Hindlimb muscle (tissue), 1 donor: ENCODE measurements around the gene DGKB. TPM values are rescaled to one million over a fixed set of nuclear protein-coding genes. Genes with fewer than 3 reads are reported as not detected.
A peak's percentile ranks its signal among the peaks of the same experiment; 100 is the strongest.

Source experiments
- DNase-seq: peaks from one replicate; pipeline ENCODE4 v3.0.0-alpha.2; 2013
- polyA plus RNA-seq: library from polyadenylated mRNA; unstranded; fragments of 120-200 nt; gene quantifications from one replicate; pipeline ENCODE4 v1.2.1, GENCODE V29; 2013; ENCODE audit not compliant: insufficient read length

Gene DGKB
- polyA plus RNA-seq, result 0.35 TPM

DNA sequence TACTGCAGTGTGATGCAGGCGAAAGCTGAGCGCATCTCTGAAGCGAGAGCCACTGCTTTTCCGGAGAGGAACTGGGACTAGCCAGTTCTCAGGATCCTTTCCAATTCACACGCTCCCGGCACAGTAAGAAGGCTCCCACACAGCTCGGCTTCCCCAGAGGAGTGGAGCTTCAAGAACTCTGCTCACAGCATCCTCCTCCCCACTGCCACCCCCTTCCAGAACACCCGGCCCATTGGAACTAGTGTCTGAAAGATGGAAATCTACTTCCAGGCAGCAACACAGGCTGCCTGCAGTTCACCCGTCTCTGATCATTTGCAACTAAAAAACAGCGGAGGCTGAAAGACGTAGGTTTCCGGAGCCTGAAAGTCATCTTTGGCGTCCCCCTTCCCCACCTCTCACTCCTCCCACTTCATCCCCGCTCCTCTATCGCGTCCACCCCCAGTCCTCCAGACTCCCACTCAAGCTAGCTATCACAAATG is at the start of gene DGKB:
Gene DGKB, minus strand, starts transcription at position 163 of the 479 bp plus-strand sequence.
- DNase-seq, result peak; percentile 52

DNA sequence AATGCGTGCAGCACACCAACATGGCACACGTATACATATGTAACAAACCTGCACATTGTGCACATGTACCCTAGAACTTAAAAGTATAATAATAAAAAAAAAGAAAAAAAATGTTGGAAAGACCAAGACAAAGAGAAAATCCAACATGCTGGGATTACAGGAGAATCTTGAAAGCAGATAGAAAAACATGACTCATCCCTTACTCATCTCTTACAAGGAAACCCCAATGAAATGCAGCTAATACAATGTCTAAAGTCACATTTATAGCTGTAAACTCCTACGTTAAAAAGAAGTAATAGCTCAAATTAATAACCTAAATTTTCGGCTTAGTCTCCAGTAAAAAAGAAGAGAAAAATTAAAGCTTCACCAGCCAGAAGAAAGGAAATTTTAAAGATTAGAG is 47.5 kb upstream of the DGKB start:
- DNase-seq, result no peak

DNA sequence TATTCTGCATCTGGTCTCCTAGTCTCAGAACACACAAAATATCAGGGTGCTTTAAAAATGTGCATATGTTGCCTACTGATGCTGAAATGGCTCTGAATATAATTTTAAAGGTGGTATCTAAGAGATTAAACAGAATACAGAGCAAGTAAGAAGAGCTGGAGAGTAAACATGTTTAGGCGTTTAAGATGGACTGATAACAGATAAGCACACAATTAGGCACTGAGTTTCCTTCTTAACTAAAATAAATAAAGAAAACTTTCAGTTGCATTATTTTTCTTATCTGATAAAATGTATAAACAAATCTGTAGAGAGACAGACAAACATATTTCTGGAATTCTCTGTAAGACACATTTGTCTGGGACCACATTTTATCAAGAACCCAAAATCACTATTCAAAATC is 35.6 kb upstream of the DGKB start:
- DNase-seq, result no peak

DNA sequence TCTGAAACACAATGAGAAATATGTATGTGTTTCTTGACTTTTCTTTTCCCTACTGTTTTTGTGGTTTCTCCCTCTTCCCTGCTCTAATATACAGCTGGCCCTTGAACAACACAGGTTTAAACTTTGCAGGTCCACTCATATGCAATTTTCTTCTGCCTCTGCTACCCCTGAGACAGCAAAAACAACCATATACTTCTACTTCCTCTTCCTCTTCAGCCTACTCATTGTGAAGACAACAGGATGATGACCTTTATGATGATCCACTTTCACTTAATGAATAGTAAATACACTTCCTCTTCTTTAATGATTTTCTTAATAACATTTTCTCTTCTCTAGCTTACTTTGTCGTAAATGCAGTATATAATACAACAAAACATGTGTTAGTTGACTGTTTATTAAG is 35.0 kb upstream of the DGKB start:
- DNase-seq, result no peak

DNA sequence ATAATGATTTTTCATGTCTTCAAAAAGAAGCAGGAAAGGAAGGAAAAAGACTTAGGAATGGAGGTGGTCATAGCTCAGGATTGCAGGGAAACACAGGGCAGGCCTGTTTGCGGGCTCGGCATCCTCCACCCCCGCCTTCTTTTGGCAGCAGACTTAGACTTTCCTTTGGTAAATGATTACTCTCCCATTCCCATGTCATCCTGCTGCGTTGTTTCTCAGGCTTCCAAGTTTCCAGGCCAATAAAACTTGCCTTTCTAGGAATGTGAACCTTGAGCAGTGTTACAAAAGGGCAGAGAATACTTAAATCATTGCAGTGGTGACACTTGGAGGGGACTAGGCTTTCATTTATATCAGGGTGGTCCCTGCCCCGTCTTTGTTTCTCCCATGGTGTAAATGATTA is 34.0 kb upstream of the DGKB start:
- peak; percentile 50 for DNase-seq

DNA sequence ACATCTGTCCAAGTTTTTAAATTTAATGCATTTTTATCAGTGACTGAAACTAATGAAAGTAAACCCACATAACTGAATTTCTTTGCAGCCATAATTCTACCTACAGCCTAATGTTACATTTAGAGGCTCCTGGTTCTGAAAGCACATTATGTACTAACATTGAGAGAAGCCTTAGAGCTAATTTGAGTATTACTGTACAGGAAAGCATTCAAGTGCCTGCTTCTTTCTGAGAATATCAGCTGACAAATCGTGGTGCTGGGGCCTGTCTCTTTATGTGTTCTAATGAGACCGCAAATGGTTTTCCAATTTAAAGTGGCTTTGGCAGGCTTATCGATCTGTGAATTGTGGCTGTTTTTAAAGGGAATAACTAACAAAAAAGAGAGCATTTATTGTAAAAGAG is 32.3 kb upstream of the DGKB start:
- DNase-seq, result no peak

DNA sequence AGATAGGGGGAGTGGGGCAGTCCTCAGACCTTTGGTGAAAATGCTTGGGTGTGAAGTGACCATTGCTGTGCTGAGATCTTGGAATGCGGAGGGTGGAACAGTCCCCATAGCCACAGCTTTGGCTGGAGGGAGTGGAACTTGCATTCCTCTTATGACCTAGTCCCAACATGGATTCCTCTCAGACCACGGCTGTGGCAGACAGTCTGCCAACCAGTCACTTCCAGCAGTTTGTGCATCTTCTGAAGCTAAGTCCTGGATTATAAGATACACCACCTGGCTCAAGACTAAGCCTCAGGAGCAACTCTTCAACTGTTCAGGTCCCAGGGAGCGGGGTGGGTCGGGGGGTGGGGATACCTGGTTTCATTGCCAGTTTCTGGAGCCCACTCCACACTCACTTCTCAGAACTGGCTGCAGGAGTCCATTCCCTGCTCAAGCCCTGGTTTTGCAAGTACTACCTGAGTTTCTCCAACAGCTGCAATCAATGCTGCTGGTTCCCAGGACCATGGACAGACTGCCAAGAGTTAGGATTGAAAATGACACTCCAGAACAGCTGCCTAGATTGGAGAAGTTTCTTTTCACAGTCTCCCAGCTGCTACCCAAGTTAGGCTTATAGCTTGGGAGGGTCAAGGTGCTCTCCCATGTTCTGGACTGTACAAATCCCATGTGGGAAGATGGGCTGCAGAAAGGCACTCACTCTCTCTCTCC is 29.1 kb upstream of the DGKB start:
- no peak for DNase-seq

DNA sequence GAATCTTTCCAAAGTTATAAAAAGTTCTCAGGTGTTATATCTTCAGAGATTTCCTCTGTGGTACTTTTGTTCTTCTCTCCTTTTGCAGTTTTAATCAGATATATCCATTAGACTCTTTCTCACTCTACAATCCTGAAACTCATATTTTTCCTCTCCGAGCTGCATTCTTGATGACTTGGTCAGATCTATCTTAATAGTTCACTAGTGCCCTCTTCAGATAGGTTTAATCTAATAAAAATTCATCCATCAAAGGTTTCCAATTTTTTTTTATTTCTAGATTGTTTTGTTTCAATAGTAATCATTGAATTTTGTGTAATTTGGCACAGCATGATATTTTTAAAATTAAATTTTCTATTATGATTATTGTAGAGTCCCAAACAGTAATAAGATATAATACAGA is 21.8 kb upstream of the DGKB start:
- no peak for DNase-seq

DNA sequence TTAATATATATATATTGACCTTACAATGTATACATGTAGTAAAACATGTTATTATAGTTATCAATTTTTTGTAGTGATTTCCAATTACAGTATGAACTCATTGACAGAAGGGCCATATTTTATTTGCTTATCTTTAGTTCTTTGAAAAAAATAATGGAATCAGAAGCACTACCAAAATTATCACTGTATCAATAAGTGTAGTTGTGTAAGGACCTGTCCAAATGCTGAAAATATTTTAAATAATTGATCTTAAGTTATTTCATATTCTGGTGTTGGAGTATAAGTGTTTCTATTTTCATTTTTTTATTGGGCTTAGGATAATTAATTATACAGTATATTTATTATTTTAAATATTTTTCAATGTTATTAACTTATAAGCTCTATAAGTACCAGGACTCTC is 8.5 kb upstream of the DGKB start:
- no peak for DNase-seq

DNA sequence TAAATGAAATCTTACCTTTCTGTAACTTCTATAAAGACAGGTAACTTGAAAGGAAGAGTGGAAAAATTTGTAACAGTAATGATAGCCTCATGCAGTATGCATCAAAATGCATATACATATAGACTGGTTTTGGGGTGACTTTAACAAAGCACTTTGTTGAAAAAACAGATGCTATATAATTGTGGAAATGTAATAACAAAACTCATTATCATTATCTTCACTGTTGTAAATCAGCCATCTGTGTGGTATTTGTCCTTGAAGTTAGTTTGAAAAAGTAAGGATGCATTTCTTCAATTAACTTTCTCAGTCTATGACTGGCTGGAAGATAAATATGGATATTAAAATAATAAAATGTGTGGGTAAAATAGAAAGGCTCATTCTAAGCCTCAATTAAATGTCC is 6.1 kb upstream of the DGKB start:
- no peak for DNase-seq

DNA sequence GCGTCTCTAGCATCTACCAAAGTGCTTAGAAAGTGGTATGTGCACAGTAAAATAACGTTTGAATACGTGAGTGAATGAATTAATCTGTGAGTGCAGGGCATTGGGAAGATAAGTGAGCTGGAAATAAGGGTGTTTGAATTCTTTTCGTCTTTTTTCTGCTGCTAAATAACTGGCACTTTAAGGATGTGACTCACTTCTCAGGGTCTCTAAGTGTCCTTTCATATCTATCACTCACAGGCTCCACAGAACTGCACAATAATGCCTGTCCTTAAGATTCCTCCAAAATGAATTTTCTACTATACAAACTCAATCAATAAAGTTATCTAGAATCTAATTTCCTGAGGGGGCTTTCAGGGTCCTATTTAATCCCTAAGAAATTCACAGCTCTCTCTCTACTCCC is 3.2 kb upstream of the DGKB start:
- no peak for DNase-seq

DNA sequence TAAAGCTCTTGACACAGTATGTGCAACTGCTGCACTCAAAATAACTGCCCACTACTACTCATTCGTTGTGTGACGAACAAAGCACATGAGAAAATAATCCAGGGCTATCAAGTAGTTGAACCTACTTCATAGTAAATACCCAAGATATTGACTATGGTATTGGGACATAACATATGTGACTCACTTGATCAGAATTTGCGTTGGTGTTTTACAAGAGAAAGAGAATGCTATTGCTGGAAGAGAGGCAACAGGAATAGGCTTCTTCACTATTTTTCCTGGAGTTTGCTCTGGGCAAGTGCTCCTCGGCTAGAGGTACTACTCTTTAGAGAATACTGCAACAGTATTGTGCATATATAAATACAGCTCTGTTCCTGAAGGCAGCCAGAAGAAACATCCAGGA is 2.5 kb downstream of the DGKB start:
- DNase-seq, result no peak

DNA sequence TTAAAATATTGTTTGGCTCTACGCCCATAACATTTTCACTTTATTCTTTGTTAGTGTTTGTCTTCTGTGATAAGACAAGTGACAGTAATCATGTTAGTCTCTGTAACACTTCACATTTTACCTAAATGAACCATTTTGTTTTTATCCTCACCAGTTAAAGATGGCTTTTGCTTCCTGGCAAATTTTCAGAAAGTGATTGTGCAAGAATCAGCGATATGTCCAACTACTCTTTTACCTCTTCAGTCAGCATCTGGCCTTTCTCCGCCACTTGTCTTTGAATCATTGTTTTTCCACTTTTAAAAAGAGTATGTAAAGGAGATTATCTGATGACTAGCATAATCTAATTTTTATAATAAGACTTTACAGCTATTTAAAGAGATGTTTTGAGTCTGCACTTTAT is 3.5 kb downstream of the DGKB start:
- DNase-seq, result peak; percentile 8

DNA sequence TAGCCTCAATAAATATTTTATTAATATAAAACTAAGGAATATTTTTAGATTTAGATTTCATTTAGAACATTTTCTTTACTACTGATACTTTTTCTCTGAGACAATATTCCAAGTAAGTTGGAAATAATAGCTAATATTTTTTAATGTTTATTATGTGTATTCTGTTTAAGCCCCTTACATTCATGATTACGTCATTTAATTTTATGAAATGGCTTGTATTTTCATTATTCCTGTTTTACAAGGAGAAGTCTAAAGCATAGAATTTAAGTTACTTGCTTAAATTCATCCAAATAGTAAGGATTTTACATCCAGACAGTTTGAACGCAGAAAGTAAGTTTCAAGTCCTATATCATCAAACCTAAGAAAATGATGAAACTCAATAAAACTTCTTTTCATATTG is 6.1 kb downstream of the DGKB start:
- no peak for DNase-seq

DNA sequence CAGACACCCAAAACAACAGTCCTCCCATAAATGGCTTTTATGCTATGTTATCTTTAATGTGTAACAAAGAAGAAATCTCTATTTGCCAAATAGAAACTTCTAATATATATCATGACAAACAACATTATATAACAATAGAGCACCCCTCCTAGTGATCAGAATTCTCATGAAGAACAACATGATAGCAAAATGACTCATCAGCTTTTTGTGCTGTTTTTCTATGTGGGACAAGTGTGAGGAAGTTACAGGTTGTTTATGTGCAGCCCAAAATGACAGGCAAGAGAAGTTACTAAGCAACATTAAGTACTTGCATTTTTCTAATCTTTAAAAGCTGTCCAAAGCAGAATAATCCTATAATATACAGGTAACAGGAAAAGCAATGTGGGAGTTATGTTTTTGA is 7.7 kb downstream of the DGKB start:
- DNase-seq, result no peak

DNA sequence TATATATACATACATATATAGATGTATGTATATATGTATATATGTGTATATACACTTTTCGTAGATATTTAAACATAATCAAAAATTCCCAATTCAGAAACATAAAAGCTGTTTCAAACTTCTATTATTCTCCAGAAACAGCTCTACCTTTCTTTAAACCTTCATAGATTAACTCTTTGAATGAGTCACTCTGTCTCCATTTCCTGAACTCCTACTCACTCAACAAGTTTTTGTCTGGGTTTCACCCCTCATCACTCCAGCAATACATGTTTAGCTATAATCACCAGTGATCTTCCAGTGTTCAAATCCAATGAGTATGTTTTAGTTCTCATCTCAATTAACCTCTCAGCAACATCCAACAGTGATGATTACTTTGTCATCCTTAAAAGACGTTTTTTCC is 9.6 kb downstream of the DGKB start:
- no peak for DNase-seq

DNA sequence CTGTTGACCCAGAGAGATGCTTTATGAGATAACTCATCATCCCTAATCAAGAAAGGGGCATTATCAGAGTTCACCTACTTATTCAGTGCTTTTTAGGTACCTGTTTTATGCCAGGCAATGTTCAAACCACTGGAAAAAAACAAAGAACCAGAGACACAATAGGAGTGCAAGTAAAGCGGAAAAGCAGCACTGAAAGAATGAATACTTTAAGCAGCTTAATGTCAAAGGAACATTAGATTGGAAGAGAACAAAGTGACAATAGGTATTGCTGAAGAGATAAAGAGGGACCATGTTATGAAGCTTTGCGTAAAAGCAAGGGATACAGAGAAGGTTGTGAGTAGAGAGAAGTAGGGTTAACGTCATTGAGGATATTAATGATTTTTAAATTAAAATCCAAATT is 11.3 kb downstream of the DGKB start:
- DNase-seq, result no peak

DNA sequence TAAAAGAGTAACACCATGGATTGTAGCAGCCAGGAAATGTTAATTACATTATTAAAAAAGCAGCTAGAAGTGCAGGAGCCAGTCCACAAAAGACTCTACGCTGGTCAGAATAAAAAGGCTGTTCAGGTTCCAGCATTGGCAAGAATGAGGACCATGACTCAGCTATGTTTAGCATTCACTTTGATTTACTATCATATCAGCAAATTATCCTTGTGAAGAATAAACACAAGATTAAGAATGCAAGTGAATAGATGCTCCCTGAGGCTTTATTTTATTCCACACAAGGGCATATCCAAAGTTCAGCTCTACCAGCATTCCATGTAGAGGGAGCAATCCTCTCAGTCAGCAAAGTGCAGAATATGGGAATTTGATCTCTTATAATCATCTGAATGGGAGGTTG is 13.6 kb downstream of the DGKB start:
- no peak for DNase-seq

DNA sequence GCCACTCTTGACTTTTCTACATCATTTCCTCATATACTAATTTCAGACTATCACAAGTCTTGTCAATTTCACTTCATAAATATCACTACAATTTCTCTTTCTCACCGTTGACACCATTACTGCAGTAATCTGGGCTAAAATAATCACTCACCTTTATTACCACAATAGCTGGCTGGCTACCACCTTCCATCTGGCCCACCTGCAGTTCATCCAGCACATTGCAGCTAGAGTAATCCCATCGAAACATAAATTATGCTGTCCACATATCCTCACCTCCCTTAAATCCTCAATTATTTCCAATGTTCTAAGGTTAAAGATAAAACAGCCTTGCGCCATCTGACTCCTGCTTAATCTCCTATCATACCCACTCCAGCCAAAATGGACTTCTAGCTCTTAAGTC is 16.0 kb downstream of the DGKB start:
- no peak for DNase-seq

DNA sequence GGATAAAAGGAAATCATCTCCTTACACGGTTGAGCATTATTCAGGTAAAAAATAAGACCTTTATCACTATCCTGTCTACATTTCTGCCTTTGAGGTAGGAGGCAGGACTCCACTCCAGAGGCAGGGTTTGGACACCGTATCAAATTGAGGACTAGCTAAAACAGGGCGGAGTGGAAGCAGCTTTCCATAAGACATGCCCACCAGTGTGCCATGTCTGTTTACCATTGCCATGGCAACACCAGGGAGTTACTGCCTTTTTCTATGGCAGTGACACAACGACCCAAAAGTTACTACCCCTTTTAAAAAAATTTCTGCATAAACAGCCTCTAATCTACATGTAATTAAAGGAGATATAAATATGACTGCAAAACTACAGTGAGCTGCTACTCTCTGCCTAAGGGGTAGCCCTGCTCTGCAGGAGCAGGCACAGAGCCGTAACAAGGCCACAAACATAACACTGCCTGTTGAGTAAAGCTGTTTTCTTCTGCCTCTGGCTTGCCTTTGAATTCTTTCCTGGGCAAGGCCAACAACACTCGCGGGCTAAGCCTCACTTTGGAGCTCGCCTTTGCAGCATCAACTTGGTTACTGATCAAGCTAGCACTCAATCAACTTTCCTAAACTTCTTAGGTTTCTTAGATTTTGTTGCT is 26.5 kb downstream of the DGKB start:
- no peak for DNase-seq

DNA sequence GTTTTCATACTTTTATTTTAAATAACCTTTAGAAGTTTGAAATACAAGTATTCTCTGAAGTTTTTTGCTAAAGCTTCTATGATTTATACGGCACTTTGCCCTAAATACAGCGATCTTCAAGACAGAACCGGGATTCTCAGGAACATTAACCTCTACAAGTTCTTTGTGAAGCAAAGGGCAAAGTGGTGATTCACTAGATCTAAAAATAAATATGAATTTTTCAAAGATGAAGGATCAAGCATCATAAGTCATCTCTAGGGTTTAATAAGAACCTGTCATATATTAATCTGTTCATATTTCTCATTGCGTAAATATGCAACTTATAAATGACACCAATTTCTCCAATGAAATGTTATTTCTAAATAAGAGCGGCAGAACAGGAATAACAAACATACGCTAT is 30.7 kb downstream of the DGKB start:
- no peak for DNase-seq

DNA sequence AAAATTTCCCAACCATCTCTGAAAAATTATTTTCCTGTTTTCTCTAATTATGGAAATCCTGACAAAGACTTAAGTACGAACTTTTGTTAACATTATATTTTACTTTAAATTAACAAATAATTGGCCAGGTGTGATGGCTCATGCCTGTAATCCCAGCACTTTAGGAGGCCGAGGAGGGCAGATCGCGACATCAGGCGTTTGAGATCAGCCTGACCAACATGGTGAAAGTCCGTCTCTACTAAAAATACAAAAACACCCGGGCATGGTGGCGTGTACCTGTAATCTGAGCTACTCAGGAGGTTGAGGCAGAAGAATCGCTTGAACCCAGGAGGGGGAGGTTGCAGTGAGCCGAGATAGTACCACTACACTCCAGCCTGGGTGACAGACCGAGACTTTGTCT is 32.2 kb downstream of the DGKB start:
- DNase-seq, result no peak

DNA sequence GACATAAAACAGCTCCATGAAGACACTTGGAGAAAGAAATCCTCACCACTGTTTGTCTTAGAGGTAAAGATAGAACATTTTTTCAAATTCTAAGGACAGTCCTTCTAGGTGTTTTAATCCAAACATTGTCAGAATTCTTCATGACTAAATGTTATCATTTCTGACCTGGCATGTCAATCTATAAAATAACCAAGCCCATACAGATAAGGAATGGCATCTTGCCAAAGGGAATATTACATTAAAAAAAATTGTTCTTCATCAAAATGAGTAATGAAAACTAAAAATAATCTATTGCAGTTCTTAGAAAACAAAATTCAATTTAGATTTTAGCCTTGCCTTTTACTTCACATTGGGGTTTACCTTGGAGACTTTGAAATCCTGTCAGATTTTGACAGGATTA is 33.6 kb downstream of the DGKB start:
- no peak for DNase-seq

DNA sequence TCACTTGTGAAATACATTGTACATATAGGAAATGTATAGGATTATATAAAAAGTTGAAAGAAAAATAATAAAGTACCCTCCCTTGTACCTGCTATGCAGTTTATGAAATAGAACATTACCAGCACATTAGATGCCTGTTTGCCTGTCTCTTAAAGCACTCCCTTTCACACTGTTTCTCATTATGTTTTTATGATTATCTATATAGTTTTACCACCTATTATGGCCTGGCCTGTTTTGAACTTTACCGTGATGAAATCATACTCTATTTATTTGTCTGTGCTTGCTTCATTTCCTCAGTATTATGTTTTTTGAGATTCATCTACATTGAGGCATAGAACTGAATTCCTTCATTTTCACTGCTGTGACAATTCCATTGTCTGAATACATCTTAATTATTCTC is 41.1 kb downstream of the DGKB start:
- DNase-seq, result no peak

DNA sequence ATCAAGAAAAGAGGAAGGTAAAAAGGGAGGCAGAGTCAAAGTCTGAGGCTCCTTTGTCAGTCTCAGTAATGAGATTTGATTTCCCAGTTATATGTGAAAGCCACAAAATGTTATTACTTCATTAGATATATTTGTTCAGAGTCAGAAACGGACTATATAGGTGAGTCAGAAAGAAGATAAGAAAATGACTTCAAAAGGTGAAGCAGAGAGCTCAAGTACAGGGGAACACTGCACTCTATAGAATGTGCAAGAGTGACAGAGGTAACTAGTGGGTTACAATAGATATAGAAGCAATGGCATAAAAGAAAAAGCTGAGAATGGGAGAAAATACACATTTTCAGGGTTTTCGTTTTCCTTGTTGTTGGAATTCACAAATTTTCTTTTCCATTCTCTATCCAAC is 43.3 kb downstream of the DGKB start:
- no peak for DNase-seq
